ENCODE measurements around the gene CDIPT. TPM values are rescaled to one million over a fixed set of nuclear protein-coding genes. Genes with fewer than 3 reads are reported as not detected.

Gene CDIPT
- total and polyA plus RNA-seq, 2 of the 4 experiments (the other 2 are of a cell fraction), result 47.1 to 100 TPM

GRCh38 chr16:29896841-29897240 lies 33.8 kb upstream of the CDIPT start:
- no peak overlapping the region for H3K4ac ChIP-seq (ENCODE audit: low read depth, low read length)
- H4K91ac ChIP-seq (ENCODE audit: insufficient read depth, low read depth, low read length), result no peak overlapping the region
- no peaks in the 10 kb centered on the region; the same call in 1 of the 2 replicates for H3K9me1 ChIP-seq (ENCODE audit: insufficient read depth, low read length)
- ChIA-PET CTCF (no interaction called here), POLR2A (ENCODE audit: unreplicated experiment) (no interaction called here)
- no peak overlapping the region for H3K4me3 ChIP-seq (ENCODE audit: insufficient read depth, low read depth, low read length)
- H2AFZ ChIP-seq (replicated peaks; ENCODE audit: low read length, poor library complexity), result no peak overlapping the region
- TF ChIP-seq CHD1 (IDR thresholded peaks at IDR 0.05; ENCODE audit: low read depth, low read length) (no peak), CEBPB (IDR thresholded peaks at IDR 0.05; ENCODE audit: low read depth, low read length) (no peak), MAZ (IDR thresholded peaks at IDR 0.05; ENCODE audit: borderline replicate concordance, low read depth, low read length) (no peak), SMC3 (IDR thresholded peaks at IDR 0.05; ENCODE audit: low read depth, low read length) (no peak), CTCF (conservative IDR thresholded peaks at IDR 0.05; ENCODE audit: low read depth, low read length) (no peak), RAD21 (IDR thresholded peaks at IDR 0.05; ENCODE audit: low read length) (no peak), MAFK (IDR thresholded peaks at IDR 0.05; ENCODE audit: low read depth, low read length) (no peak), MXI1 (IDR thresholded peaks at IDR 0.05; ENCODE audit: borderline replicate concordance, low read depth, low read length) (no peak), POLR2A (IDR thresholded peaks at IDR 0.05; ENCODE audit: low read depth, low read length) (no peak), ELK1 (IDR thresholded peaks at IDR 0.05; ENCODE audit: borderline replicate concordance, low read depth, low read length) (no peak), RCOR1 (IDR thresholded peaks at IDR 0.05; ENCODE audit: insufficient replicate concordance, low read length) (no peak), USF2 (IDR thresholded peaks at IDR 0.05; ENCODE audit: low read depth, low read length) (no peak), NFE2L2 (IDR thresholded peaks at IDR 0.05; ENCODE audit: low read depth, low read length) (no peak), BHLHE40 (IDR thresholded peaks at IDR 0.05; ENCODE audit: low read depth, low read length) (no peak), FOS (IDR thresholded peaks at IDR 0.05; ENCODE audit: low read depth, low read length) (no peak), RFX5 (IDR thresholded peaks at IDR 0.05; ENCODE audit: low read depth, low read length) (no peak)
- H3K27ac ChIP-seq (ENCODE audit: insufficient read depth, low read length), result no peak overlapping the region
- in situ Hi-C loops (cut with MboI; ENCODE audit: low sequenced_read_pairs) (no loop called here), dilution Hi-C loops (cut with HindIII; ENCODE audit: low sequenced_read_pairs, unreplicated experiment) (no loop called here), intact Hi-C loops (cut with micrococcal nuclease) (no loop called here)
- no peak overlapping the region for H2BK15ac ChIP-seq (ENCODE audit: low read depth, low read length)
- H2AK9ac ChIP-seq (replicated peaks; ENCODE audit: low read depth, low read length, poor library complexity), result no peak overlapping the region
- no peak overlapping the region for H3K23ac ChIP-seq (ENCODE audit: low read depth, low read length)
- no peak overlapping the region for H3K18ac ChIP-seq (ENCODE audit: low read depth, low read length)
- H3K27me3 ChIP-seq (ENCODE audit: control insufficient read depth, insufficient read depth, low read length), result peaks cover 5% of the 10 kb centered on the region; the same call in 1 of the 2 replicates
- H2BK120ac ChIP-seq (ENCODE audit: low read depth, low read length), result no peak overlapping the region
- H3K9ac ChIP-seq (ENCODE audit: low read depth, low read length), result no peak overlapping the region
- H3K4me1 ChIP-seq (ENCODE audit: control insufficient read depth, insufficient read depth, low read length), result peaks cover 9% of the 10 kb centered on the region
- no peak overlapping the region for H2AK5ac ChIP-seq (ENCODE audit: low read depth, low read length)
- no peak overlapping the region for H3K4me2 ChIP-seq (ENCODE audit: low read depth, low read length)
- H4K8ac ChIP-seq (ENCODE audit: low read depth in 2 of 2, low read length in 2 of 2), result no peak overlapping the region
- no peak overlapping the region for H2BK20ac ChIP-seq (ENCODE audit: low read depth, low read length)
- H3K56ac ChIP-seq (ENCODE audit: extremely low read depth, insufficient read depth, low read length), result no peak overlapping the region
- H4K5ac ChIP-seq (ENCODE audit: low read depth, low read length), result no peak overlapping the region
- no CpG with 5 or more reads among the region's 15 CpGs for WGBS, 2 experiments (ENCODE audit: extremely low coverage in 2 of 2, insufficient read length in 1 of 2)
- H2BK5ac ChIP-seq (ENCODE audit: low read depth, low read length, poor library complexity, severe bottlenecking), result no peak overlapping the region
- peaks cover under 1 to 13% of the 10 kb centered on the region in 2 experiments; a peak in 3 of 4 replicates for H3K79me1 ChIP-seq (ENCODE audit: low read depth in 1 of 2, low read length in 2 of 2)
- DNase-seq (no peak), ATAC-seq (ENCODE audit: low read depth) (no peak)
- H4K20me1 ChIP-seq (ENCODE audit: insufficient read depth, low read length), result peaks cover 7% of the 10 kb centered on the region; the same call in 1 of the 2 replicates
- H3K9me3 ChIP-seq (ENCODE audit: control insufficient read depth, insufficient read depth, low read length), result no peaks in the 10 kb centered on the region
- BruUV-seq (replicated peaks), result no TSS peak
- no peak overlapping the region for H3K14ac ChIP-seq (replicated peaks; ENCODE audit: low read depth, low read length)
- H3K36me3 ChIP-seq (ENCODE audit: control insufficient read depth, insufficient read depth, low read length), result 0 out of 2 replicates have a peak, but pooled peaks cover 2% of the 10 kb centered on the region

Measured in IMR-90 (cell line).